Fibroblast of the aortic adventitia (primary cell): Measurements from ENCODE around the gene EEF2KMT. TPM values are rescaled to one million over a fixed set of nuclear protein-coding genes. Genes with fewer than 3 reads are reported as not detected.

ENCODE experiments used
- DNase-seq: peaks from one replicate; pipeline ENCODE4 v3.0.0-alpha.2; 2010; ENCODE audit warnings: low read depth
- H3K4me3 ChIP-seq: 2 replicates; pipeline ENCODE4 v1.5.1; 2011; ENCODE audit warnings: low read depth, mild to moderate bottlenecking, control low read depth, low read length, moderate library complexity
- total RNA-seq: library from RNA; depleted of rRNA; stranded (reverse); fragments of >200 nt; gene quantifications from 2 replicates; pipeline ENCODE4 v1.2.3, GENCODE V29; 2012; ENCODE audit warnings: low replicate concordance
- TF ChIP-seq, protein P1 (sequence below): IDR thresholded peaks from 2 replicates; pipeline ENCODE4 v1.5.1; 2011; ENCODE audit warnings: mild to moderate bottlenecking, low read length, control low read depth, inconsistent platforms; ENCODE audit not compliant: insufficient read depth

EEF2KMT gene
- total RNA-seq, 1 donor, result 13.1 TPM

DNA sequence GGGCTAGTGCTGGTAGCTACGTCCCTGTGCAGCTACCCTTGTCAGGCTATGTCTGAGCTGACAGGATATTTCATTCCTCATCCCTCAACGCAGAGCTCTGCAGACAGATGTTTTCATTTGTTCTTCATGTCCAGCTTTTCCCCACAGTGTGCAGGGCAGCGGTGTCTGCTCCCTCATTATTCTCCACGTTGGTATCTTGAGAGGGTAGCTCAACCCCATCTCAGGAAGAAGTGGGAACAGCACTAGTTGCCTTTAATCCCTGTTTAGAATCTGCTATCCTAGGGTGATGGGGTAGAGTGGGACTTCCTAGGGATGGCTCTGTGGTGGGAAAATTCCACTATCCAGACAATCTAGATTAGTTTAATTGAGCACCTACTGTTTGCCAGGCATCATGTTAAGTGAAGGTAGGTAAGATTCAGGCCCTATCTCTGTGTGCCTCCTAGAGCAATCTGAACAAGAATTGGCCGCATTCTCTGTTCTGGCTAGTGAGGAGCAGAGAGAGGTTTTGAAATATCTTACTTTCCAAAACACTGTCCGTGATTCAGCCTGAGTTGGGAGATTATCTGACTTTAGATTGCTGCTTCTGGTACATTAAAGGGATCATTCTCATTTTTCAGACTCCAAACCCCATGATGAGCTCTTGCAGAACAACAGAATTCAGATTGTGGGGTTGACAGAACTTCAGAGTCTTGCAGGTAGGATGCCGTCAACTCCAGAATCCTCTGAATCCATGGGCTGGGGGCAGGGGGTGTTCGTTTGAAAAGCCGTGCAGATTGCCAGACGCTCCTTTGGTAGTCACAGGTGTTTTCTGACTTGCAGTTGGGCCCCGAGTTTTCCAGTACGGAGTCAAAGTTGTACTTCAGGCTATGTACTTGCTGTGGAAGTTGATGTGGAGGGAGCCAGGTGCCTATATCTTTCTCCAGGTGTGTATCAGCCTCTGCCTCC, 25.0 kb downstream of the EEF2KMT start:
- peak overlapping the region; percentile 85 for H3K4me3 ChIP-seq
- TF ChIP-seq, protein P1, sequence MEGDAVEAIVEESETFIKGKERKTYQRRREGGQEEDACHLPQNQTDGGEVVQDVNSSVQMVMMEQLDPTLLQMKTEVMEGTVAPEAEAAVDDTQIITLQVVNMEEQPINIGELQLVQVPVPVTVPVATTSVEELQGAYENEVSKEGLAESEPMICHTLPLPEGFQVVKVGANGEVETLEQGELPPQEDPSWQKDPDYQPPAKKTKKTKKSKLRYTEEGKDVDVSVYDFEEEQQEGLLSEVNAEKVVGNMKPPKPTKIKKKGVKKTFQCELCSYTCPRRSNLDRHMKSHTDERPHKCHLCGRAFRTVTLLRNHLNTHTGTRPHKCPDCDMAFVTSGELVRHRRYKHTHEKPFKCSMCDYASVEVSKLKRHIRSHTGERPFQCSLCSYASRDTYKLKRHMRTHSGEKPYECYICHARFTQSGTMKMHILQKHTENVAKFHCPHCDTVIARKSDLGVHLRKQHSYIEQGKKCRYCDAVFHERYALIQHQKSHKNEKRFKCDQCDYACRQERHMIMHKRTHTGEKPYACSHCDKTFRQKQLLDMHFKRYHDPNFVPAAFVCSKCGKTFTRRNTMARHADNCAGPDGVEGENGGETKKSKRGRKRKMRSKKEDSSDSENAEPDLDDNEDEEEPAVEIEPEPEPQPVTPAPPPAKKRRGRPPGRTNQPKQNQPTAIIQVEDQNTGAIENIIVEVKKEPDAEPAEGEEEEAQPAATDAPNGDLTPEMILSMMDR, result no peak
- DNase-seq, result peak; percentile 26

GRCh38 chr16:5071681-5072333, 25.8 kb downstream of the EEF2KMT start, which contains the start of gene ALG1:
Gene ALG1 (plus strand): TSS chr16:5071843. CDS start chr16:5071850, 7 bp downstream.
- TF ChIP-seq, protein P1, result no peak
- DNase-seq, result peak; percentile 87
- H3K4me3 ChIP-seq, result peak within 1 kb of the TSS; percentile 85

DNA sequence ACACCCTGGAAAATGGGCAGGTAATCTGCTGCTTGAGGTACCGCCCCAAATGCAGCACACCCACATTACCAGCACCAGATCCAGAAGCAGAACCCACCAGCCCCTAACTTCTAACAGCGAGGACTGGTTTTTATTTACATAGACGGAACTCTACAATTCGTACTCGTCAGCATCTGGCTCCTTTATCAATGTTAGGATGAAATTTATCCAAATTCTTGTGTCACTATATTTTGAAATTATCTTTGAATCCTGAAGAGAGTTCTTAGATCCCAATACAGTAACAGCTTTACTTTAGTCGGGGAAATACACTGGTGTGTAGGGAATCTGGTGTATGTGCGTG, 26.3 kb downstream of the EEF2KMT start:
- DNase-seq, result no peak
- peak overlapping the region; percentile 85 for H3K4me3 ChIP-seq
- TF ChIP-seq, protein P1, result no peak

DNA sequence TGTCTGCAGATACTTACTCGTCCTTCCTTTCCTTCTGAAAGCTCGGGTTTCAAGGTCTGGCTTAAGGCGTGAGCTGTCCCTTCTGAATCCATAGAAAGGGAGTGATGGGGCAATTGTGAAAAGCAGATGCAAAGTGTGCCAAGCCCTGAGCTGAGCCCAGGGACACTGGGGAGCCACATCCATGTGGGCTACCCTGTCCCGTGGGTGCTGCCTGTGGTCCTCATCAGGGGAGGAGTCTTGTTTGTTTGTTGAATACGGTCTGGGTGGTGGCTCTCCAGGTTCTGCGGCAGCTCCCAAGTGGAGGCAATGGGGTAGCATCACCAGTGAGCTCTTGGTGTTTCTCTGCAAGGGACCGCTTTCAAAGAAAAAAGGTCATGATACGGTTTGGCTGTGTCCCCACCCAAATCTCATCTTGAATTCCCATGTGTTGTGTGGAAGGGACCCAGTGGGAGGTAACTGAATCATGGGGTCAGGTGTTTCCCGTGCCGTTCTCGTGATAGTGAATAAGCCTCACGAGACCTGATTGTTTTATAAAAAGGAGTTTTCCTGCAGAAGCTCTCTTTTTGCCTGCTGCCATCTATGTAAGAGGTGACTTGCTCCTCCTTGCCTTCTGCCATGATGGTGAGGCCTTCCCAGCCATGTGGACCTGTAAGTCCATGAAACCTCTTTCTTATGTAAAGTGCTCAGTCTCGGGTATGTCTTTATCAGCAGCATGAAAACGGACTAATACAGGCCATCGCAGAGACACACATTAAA, 27.0 kb downstream of the EEF2KMT start:
- H3K4me3 ChIP-seq, result no peak overlapping the region
- TF ChIP-seq, protein P1, result no peak
- no peak for DNase-seq

- H3K4me3 ChIP-seq, result no peak overlapping the region
- DNase-seq, result no peak
- TF ChIP-seq, protein P1, result no peak
Observed at GRCh38 chr16:5069854-5070253, 27.7 kb downstream of the EEF2KMT start.

DNA sequence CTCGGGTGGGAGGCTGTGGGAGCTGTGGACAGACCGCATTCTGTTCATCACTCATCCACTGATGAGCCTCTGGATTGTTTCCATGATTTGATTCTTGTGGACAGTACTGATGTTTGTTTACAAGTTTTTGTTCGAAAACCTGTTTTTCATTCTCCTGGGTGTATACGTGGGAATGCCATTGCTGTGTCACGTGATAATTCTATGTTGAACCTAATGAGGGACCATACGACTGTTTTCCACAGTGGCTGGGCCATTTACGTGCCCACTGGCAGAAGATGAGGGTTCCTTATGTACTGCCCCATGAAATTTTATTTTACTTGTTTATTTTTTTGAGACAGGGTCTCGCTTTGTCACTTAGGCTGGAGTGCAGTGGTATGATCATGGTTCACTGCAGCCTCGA, 28.5 kb downstream of the EEF2KMT start:
- DNase-seq, result no peak
- no peak overlapping the region for H3K4me3 ChIP-seq
- TF ChIP-seq, protein P1, result no peak
